ENCODE data around the gene TEKT1.
"Not testable (repeated sequence)": the region's sequence is repeated elsewhere in the genome, so short reads cannot be mapped to it uniquely, and the experiment has no call there.

TEKT1 gene

GRCh38 chr17:6879221-6879975, 47.9 kb upstream of the TEKT1 start:
- not testable (repeated sequence) for H3K4me3 ChIP-seq (ENCODE audit: low read depth, low read length); H3K9me3 ChIP-seq (ENCODE audit: control insufficient read depth, insufficient read depth, low read depth, low read length)
- CTCF ChIA-PET: interaction anchor here (1.3 to 2.4 kb wide), 3 partner anchors 12 to 125 kb away, joined by 3 to 9 read pairs (median 5); no protein-coding TSS in a partner anchor

GRCh38 chr17:6875276-6875675, 43.7 kb upstream of the TEKT1 start:
- CTCF ChIA-PET: interaction anchor here (0.9 to 1.4 kb wide), 4 partner anchors 15 to 36 kb away, joined by 3 to 6 read pairs (median 4); no protein-coding TSS in a partner anchor
- H3K27ac ChIP-seq (ENCODE audit: extremely low read depth, low read depth, low read length); POLR2A ChIA-PET: not testable (repeated sequence)

More at GRCh38 chr17:6879221-6879975, 47.9 kb upstream of the TEKT1 start:
- H3K36me3 ChIP-seq (ENCODE audit: control insufficient read depth in 2 of 2, insufficient read depth in 1 of 2, low read length in 2 of 2); POLR2A ChIA-PET; H3K27ac ChIP-seq (ENCODE audit: extremely low read depth, low read depth, low read length); H3K4me1 ChIP-seq (ENCODE audit: control insufficient read depth, insufficient read depth, low read length): not testable (repeated sequence)
- TF ChIP-seq GLIS1 (tag by site-specific recombination; IDR thresholded peaks at IDR 0.05) (peak; percentile 23; the same call in 1 of the 2 replicates), ZBTB17 (tag by site-specific recombination; IDR thresholded peaks at IDR 0.05) (peak; percentile 86)

GRCh38 chr17:6872936-6873335, 41.4 kb upstream of the TEKT1 start:
- H3K36me3 ChIP-seq (ENCODE audit: control insufficient read depth in 2 of 2, insufficient read depth in 1 of 2, low read length in 2 of 2): no peaks in the 10 kb centered on the region
- H3K27ac ChIP-seq (ENCODE audit: extremely low read depth, low read depth, low read length): no peak overlapping the region
- ChIA-PET CTCF (interaction anchor here (2.5 to 3.9 kb wide), 2 partner anchors 19 to 30 kb away, joined by 8 to 18 read pairs; no protein-coding TSS in a partner anchor), POLR2A (no interaction called here)
- no peaks in the 10 kb centered on the region for H3K9me3 ChIP-seq (ENCODE audit: control insufficient read depth, insufficient read depth, low read depth, low read length)
- no peak overlapping the region for H3K4me3 ChIP-seq (ENCODE audit: low read depth, low read length)
- TF ChIP-seq YY2 (tag by site-specific recombination; IDR thresholded peaks at IDR 0.05) (no peak), ZFHX2 (tag by site-specific recombination; conservative IDR thresholded peaks at IDR 0.05) (no peak), ZNF140 (tag by site-specific recombination; IDR thresholded peaks at IDR 0.05) (no peak)
- no peaks in the 10 kb centered on the region for H3K4me1 ChIP-seq (ENCODE audit: control insufficient read depth, insufficient read depth, low read length)

More at GRCh38 chr17:6875276-6875675, 43.7 kb upstream of the TEKT1 start:
- H3K9me3 ChIP-seq (ENCODE audit: control insufficient read depth, insufficient read depth, low read depth, low read length); H3K4me1 ChIP-seq (ENCODE audit: control insufficient read depth, insufficient read depth, low read length); H3K4me3 ChIP-seq (ENCODE audit: low read depth, low read length); H3K36me3 ChIP-seq (ENCODE audit: control insufficient read depth in 2 of 2, insufficient read depth in 1 of 2, low read length in 2 of 2): not testable (repeated sequence)

- Histone ChIP-seq H3K36me3 (ENCODE audit: control insufficient read depth in 2 of 2, insufficient read depth in 1 of 2, low read length in 2 of 2) (no peaks in the 10 kb centered on the region; a peak in 1 of 3 replicates), H3K4me1 (ENCODE audit: control insufficient read depth, insufficient read depth, low read length) (no peaks in the 10 kb centered on the region), H3K4me3 (ENCODE audit: low read depth, low read length) (no peak overlapping the region), H3K27ac (ENCODE audit: extremely low read depth, low read depth, low read length) (no peak overlapping the region), H3K9me3 (ENCODE audit: control insufficient read depth, insufficient read depth, low read depth, low read length) (no peaks in the 10 kb centered on the region)
- TF ChIP-seq ZSCAN16 (tag by site-specific recombination; IDR thresholded peaks at IDR 0.05) (no peak), ZNF585B (tag by site-specific recombination; IDR thresholded peaks at IDR 0.05) (no peak)
- POLR2A ChIA-PET: no interaction called here
- CTCF ChIA-PET: interaction anchor here (0.6 to 3.9 kb wide), 4 partner anchors 28 to 167 kb away, joined by 3 to 18 read pairs (median 5); no protein-coding TSS in a partner anchor
Measured at GRCh38 chr17:6870841-6871240, 39.3 kb upstream of the TEKT1 start.

GRCh38 chr17:6868582-6868981, 37.1 kb upstream of the TEKT1 start:
- H3K27ac ChIP-seq (ENCODE audit: extremely low read depth, low read depth, low read length): no peak overlapping the region
- peak; percentile 32; the same call in 1 of the 2 replicates for TF ChIP-seq WT1 (tag by site-specific recombination; IDR thresholded peaks at IDR 0.05)
- no peak for TF ChIP-seq ZNF112 (tag by site-specific recombination; IDR thresholded peaks at IDR 0.05)
- TF ChIP-seq ZNF785 (tag by site-specific recombination; IDR thresholded peaks at IDR 0.05): no peak
- TF ChIP-seq KLF10 (tag by site-specific recombination; IDR thresholded peaks at IDR 0.05): no peak
- TF ChIP-seq ZNF629 (tag by site-specific recombination; IDR thresholded peaks at IDR 0.05): 0 out of 2 replicates have a peak, but pooled peaks have one; percentile 35
- no peak for TF ChIP-seq ZNF175 (tag by site-specific recombination; IDR thresholded peaks at IDR 0.05)
- TF ChIP-seq ZNF366 (tag by site-specific recombination; conservative IDR thresholded peaks at IDR 0.05): 0 out of 2 replicates have a peak, but pooled peaks have one; percentile 12
- no peak for TF ChIP-seq ZNF266 (tag by site-specific recombination; IDR thresholded peaks at IDR 0.05; ENCODE audit: low read depth)
- no peak for TF ChIP-seq ZNF37A (tag by site-specific recombination; IDR thresholded peaks at IDR 0.05)
- no peak for TF ChIP-seq ZNF174 (tag by site-specific recombination; IDR thresholded peaks at IDR 0.05)
- peak; percentile 68 for TF ChIP-seq PRDM1 (tag by site-specific recombination; IDR thresholded peaks at IDR 0.05)
- TF ChIP-seq BCL11A (tag by site-specific recombination; IDR thresholded peaks at IDR 0.05; ENCODE audit: low read depth): no peak
- TF ChIP-seq ZSCAN30 (tag by site-specific recombination; IDR thresholded peaks at IDR 0.05): no peak
- 0 out of 2 replicates have a peak, but pooled peaks have one; percentile 26 for TF ChIP-seq KLF8 (tag by site-specific recombination; IDR thresholded peaks at IDR 0.05)
- TF ChIP-seq ZNF704 (tag by site-specific recombination; IDR thresholded peaks at IDR 0.05): no peak
- TF ChIP-seq ZNF843 (tag by site-specific recombination; IDR thresholded peaks at IDR 0.05): no peak
- TF ChIP-seq ZNF10 (tag by site-specific recombination; IDR thresholded peaks at IDR 0.05): peak; percentile 78
- peaks cover 0 to 6% of the 10 kb centered on the region in 2 experiments; a peak in 2 of 3 replicates for H3K36me3 ChIP-seq (ENCODE audit: control insufficient read depth in 2 of 2, insufficient read depth in 1 of 2, low read length in 2 of 2)
- H3K4me1 ChIP-seq (ENCODE audit: control insufficient read depth, insufficient read depth, low read length): no peaks in the 10 kb centered on the region
- ChIA-PET POLR2A (no interaction called here), CTCF (interaction anchor here (0.6 to 2.7 kb wide), 9 partner anchors 12 to 292 kb away, joined by 3 to 14 read pairs (median 3); no protein-coding TSS in a partner anchor)
- no peaks in the 10 kb centered on the region for H3K9me3 ChIP-seq (ENCODE audit: control insufficient read depth, insufficient read depth, low read depth, low read length)
- H3K4me3 ChIP-seq (ENCODE audit: low read depth, low read length): no peak overlapping the region

Measured in HEK293 (cell line).